GM19372 (cell line): ENCODE measurements around the gene TBRG4.
"Not testable (repeated sequence)": the region's sequence is repeated elsewhere in the genome, so short reads cannot be mapped to it uniquely, and the experiment has no call there.

ENCODE experiments used
- ATAC-seq: cut with Tn5 transposase; IDR thresholded peaks from one replicate; pipeline ENCODE4 v1.9.1; 2021; ENCODE audit warnings: mild to moderate bottlenecking, low read depth, moderate library complexity; ENCODE audit not compliant: unreplicated experiment

TBRG4 gene

GRCh38 chr7:45111298-45112223 is at the start of gene TBRG4:
Gene TBRG4, minus strand, starts transcription at chr7:45111697. Its CDS starts 2,460 bp downstream, at chr7:45109237.
- ATAC-seq = peak; percentile 91

- ATAC-seq = no peak
Measured at GRCh38 chr7:45161138-45161537, 49.6 kb upstream of the TBRG4 start.

- ATAC-seq = no peak
Measured at GRCh38 chr7:45160417-45160881, 49.0 kb upstream of the TBRG4 start.

GRCh38 chr7:45159296-45159695 is 47.8 kb upstream of the TBRG4 start:
- ATAC-seq = no peak

- ATAC-seq = no peak
Measured at GRCh38 chr7:45158471-45158870, 47.0 kb upstream of the TBRG4 start.

- no peak for ATAC-seq
Measured at GRCh38 chr7:45157653-45158401, 46.3 kb upstream of the TBRG4 start, which contains the start of gene RAMP3. Gene RAMP3, plus strand, starts transcription at chr7:45157791. Its CDS starts 38 bp downstream, at chr7:45157829.

GRCh38 chr7:45157286-45157652 is 45.8 kb upstream of the TBRG4 start:
- ATAC-seq = no peak

- no peak for ATAC-seq
Measured at GRCh38 chr7:45156516-45157272, 45.2 kb upstream of the TBRG4 start.

- no peak for ATAC-seq
Measured at GRCh38 chr7:45155941-45156340, 44.4 kb upstream of the TBRG4 start.

- no peak for ATAC-seq
Measured at GRCh38 chr7:45155357-45155900, 43.9 kb upstream of the TBRG4 start.

- not testable (repeated sequence) for ATAC-seq
Measured at GRCh38 chr7:45153861-45154260, 42.4 kb upstream of the TBRG4 start.

GRCh38 chr7:45153233-45153632 is 41.7 kb upstream of the TBRG4 start:
- no peak for ATAC-seq

GRCh38 chr7:45151967-45152366 is 40.5 kb upstream of the TBRG4 start:
- ATAC-seq = no peak

- ATAC-seq = no peak
Measured at GRCh38 chr7:45151131-45151684, 39.7 kb upstream of the TBRG4 start.

- ATAC-seq = no peak
Measured at GRCh38 chr7:45150199-45150598, 38.7 kb upstream of the TBRG4 start.

GRCh38 chr7:45149606-45150005 is 38.1 kb upstream of the TBRG4 start:
- no peak for ATAC-seq

GRCh38 chr7:45148653-45148973 is 37.1 kb upstream of the TBRG4 start:
- ATAC-seq = no peak

GRCh38 chr7:45147858-45148652 is 36.6 kb upstream of the TBRG4 start:
- ATAC-seq = no peak
